ENCODE results near the gene NEU3. TPM values are rescaled to one million over a fixed set of nuclear protein-coding genes. Genes with fewer than 3 reads are reported as not detected.

The NEU3 gene
- total and polyA plus RNA-seq, 2 of the 4 experiments (the other 2 are of a cell fraction), result 5.5 to 10.6 TPM

DNA sequence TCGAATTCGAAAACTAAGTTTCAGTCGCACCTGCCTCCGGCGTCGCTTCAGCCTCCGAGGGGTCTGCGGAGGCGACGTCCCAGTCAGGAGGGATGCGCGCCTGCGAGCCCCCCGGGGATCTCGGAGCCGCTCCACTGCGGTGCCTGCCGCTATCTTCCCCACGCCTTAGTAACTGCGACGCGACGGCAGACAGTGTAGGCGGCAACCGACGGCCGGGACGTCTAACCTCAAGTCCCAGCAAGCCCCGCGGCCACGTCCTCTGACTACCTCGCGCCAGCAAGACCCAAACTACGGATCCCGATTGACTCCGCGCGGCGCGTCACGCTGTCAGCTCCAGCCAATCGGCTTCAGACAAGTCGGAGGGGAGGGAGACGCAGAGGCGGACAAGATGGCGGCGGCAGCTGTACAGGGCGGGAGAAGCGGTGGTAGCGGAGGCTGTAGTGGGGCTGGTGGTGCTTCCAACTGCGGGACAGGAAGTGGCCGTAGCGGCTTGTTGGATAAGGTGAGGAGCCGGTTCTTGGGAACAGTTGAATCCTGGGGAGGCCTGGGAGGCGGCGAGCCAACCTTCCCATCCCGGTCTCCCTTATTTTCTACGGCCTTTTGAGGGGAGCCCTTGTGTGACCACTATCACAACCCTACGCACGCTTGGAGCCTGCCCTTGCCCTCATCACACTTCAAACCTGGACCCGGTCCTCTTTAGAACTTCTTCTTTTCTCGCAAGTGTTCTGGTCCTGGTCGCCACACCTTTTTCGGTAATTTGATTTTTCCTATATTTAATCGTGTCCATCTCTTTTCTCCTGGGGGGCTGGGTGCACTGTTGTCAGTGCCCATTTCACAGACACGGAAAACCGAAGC, 39.6 kb upstream of the NEU3 start, which contains the start of the genes SPCS2 and XRRA1:
Gene SPCS2, plus strand, starts transcription at position 369 of the 855 bp plus-strand sequence. Its CDS starts 20 bp downstream, at position 389.
Gene XRRA1, minus strand, starts transcription at position 194 of the 855 bp plus-strand sequence. CDS start 8,213 bp downstream, outside the sequence.
- Histone ChIP-seq H3K9me1 (ENCODE audit: insufficient read depth, low read length) (peaks cover 7% of the 10 kb centered on the region), H3K4me2 (ENCODE audit: low read depth, low read length) (peak within 1 kb of the TSS; percentile 84), H4K91ac (ENCODE audit: insufficient read depth, low read depth, low read length) (peak within 1 kb of the TSS; percentile 94), H2BK20ac (ENCODE audit: low read depth, low read length) (no peak within 1 kb of the TSS; the same call in 1 of the 2 replicates), H2BK5ac (ENCODE audit: low read depth, low read length, poor library complexity, severe bottlenecking) (peak within 1 kb of the TSS; percentile 64), H2AK9ac (replicated peaks; ENCODE audit: low read depth, low read length, poor library complexity) (peak within 1 kb of the TSS; percentile 98), H3K27ac (ENCODE audit: insufficient read depth, low read length) (peak within 1 kb of the TSS; percentile 79), H3K79me1 (ENCODE audit: low read depth in 1 of 2, low read length in 2 of 2) (peaks cover 4 to 45% of the 10 kb centered on the region in 2 experiments; a peak in 3 of 4 replicates), H3K56ac (ENCODE audit: extremely low read depth, insufficient read depth, low read length) (peak within 1 kb of the TSS; percentile 94), H3K4me1 (ENCODE audit: control insufficient read depth, insufficient read depth, low read length) (peaks cover 3% of the 10 kb centered on the region), H2BK120ac (ENCODE audit: low read depth, low read length) (peak within 1 kb of the TSS; percentile 49), H3K9me3 (ENCODE audit: control insufficient read depth, insufficient read depth, low read length) (no peaks in the 10 kb centered on the region), H3K36me3 (ENCODE audit: control insufficient read depth, insufficient read depth, low read length) (peaks cover under 1% of the 10 kb centered on the region; the same call in 1 of the 2 replicates), H3K4me3 (ENCODE audit: insufficient read depth, low read depth, low read length) (peak within 1 kb of the TSS; percentile 88), H2BK15ac (ENCODE audit: low read depth, low read length) (peak within 1 kb of the TSS; percentile 9; the same call in 1 of the 3 replicates), H4K5ac (ENCODE audit: low read depth, low read length) (peak within 1 kb of the TSS; percentile 47), H3K27me3 (ENCODE audit: control insufficient read depth, insufficient read depth, low read length) (no peaks in the 10 kb centered on the region), H3K18ac (ENCODE audit: low read depth, low read length) (peak within 1 kb of the TSS; percentile 11), H3K23ac (ENCODE audit: low read depth, low read length) (peak within 1 kb of the TSS; percentile 82), H3K14ac (replicated peaks; ENCODE audit: low read depth, low read length) (peak within 1 kb of the TSS; percentile 97), H3K9ac (ENCODE audit: low read depth, low read length) (peak within 1 kb of the TSS; percentile 94), H2AK5ac (ENCODE audit: low read depth, low read length) (peak within 1 kb of the TSS; percentile 76), H4K8ac (ENCODE audit: low read depth in 2 of 2, low read length in 2 of 2) (peak within 1 kb of the TSS; percentile 89 to 90), H4K20me1 (ENCODE audit: insufficient read depth, low read length) (peaks cover 32% of the 10 kb centered on the region; the same call in 1 of the 2 replicates), H2AFZ (replicated peaks; ENCODE audit: low read length, poor library complexity) (peak within 1 kb of the TSS; percentile 97), H3K4ac (ENCODE audit: low read depth, low read length) (peak within 1 kb of the TSS; percentile 96)
- WGBS, 2 experiments (ENCODE audit: extremely low coverage in 2 of 2, insufficient read length in 1 of 2), result 0% methylated on average over 20 of the region's 67 CpGs; no CpG with 5 or more reads in 1 of the 2 experiments
- peak; percentile 99 for DNase-seq
- POLR2A ChIA-PET (ENCODE audit: unreplicated experiment), result interaction anchor here (0.6 kb wide), 1 partner anchor 12 kb away, joined by 3 read pairs; no protein-coding TSS in a partner anchor
- peak; percentile 98 for ATAC-seq (ENCODE audit: low read depth)
- CTCF ChIA-PET, result no interaction called here
- in situ Hi-C loops (cut with MboI; ENCODE audit: low sequenced_read_pairs) (no loop called here), intact Hi-C loops (cut with micrococcal nuclease) (loop anchor here (2.0 to 5.0 kb wide), 2 partner anchors 40 to 298 kb away; partner anchors contain the start of gene NEU3), dilution Hi-C loops (cut with HindIII; ENCODE audit: low sequenced_read_pairs, unreplicated experiment) (no loop called here)
- BruUV-seq (replicated peaks), result TSS peak; percentile 54
- TF ChIP-seq RCOR1 (IDR thresholded peaks at IDR 0.05; ENCODE audit: insufficient replicate concordance, low read length) (no peak), CTCF (conservative IDR thresholded peaks at IDR 0.05; ENCODE audit: low read depth, low read length) (no peak), NFE2L2 (IDR thresholded peaks at IDR 0.05; ENCODE audit: low read depth, low read length) (no peak), SMC3 (IDR thresholded peaks at IDR 0.05; ENCODE audit: low read depth, low read length) (no peak), CHD1 (IDR thresholded peaks at IDR 0.05; ENCODE audit: low read depth, low read length) (peak; percentile 51; the same call in 1 of the 2 replicates), ELK1 (IDR thresholded peaks at IDR 0.05; ENCODE audit: borderline replicate concordance, low read depth, low read length) (no peak), MXI1 (IDR thresholded peaks at IDR 0.05; ENCODE audit: borderline replicate concordance, low read depth, low read length) (peak; percentile 71), FOS (IDR thresholded peaks at IDR 0.05; ENCODE audit: low read depth, low read length) (no peak), POLR2A (IDR thresholded peaks at IDR 0.05; ENCODE audit: low read depth, low read length) (peak; percentile 90), BHLHE40 (IDR thresholded peaks at IDR 0.05; ENCODE audit: low read depth, low read length) (no peak), MAZ (IDR thresholded peaks at IDR 0.05; ENCODE audit: borderline replicate concordance, low read depth, low read length) (peak; percentile 67; the same call in 1 of the 2 replicates), MAFK (IDR thresholded peaks at IDR 0.05; ENCODE audit: low read depth, low read length) (no peak)
- TF ChIP-seq, protein P1, sequence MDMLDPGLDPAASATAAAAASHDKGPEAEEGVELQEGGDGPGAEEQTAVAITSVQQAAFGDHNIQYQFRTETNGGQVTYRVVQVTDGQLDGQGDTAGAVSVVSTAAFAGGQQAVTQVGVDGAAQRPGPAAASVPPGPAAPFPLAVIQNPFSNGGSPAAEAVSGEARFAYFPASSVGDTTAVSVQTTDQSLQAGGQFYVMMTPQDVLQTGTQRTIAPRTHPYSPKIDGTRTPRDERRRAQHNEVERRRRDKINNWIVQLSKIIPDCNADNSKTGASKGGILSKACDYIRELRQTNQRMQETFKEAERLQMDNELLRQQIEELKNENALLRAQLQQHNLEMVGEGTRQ (IDR thresholded peaks at IDR 0.05; ENCODE audit: low read depth, low read length), result peak; percentile 96
